GM19372 (cell line): Measurements from ENCODE around the gene GRM7.

Experiments
- ATAC-seq: cut with Tn5 transposase; IDR thresholded peaks from one replicate; pipeline ENCODE4 v1.9.1; 2021; ENCODE audit warnings: mild to moderate bottlenecking, low read depth, moderate library complexity; ENCODE audit not compliant: unreplicated experiment

Gene GRM7

DNA sequence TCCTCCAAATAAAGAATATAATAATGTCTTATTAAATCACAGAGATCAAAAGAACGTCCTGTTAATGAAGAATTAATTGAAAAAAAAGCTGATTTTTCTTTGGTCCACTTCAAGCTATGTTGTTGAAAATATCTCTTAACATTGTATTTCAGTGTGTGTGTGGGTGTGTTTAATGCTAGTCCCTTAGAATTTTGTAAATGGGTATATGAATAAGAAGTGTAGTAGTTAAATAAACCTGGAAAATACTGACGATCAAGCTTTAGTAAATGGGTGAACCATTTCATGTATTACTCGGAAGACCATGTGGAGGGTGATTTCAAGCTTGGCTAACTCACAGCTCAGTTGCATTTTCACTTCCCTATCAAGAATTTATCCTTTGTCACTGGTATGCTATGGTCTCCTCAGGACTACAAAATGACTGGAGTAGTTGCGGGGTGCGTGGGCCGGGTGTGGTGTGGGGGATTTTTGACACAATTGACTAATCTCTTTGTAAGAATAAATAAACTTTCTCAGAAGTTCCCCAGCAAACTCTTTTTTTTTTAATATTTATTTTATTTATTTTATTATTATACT, 586.4 kb downstream of the GRM7 start:
- peak; percentile 99 for ATAC-seq

DNA sequence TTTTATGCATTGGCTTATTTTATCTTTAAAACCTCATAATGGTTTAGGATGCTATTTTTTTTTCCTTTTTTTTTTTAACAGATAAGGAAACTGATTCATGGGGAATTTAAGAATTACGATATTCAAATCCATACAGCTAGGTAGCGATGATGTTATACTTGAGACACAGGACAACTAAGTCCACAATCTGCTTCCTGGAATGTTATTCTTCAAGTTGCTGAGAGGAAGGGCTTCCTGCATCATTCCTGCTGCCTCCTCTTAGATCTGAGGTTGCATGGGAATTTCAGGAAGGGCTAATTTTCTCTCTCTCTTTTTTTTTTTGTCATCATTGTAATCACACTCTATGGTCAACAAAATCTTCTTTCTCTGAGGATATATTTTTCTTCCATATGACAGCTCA, 595.5 kb downstream of the GRM7 start:
- no peak for ATAC-seq

DNA sequence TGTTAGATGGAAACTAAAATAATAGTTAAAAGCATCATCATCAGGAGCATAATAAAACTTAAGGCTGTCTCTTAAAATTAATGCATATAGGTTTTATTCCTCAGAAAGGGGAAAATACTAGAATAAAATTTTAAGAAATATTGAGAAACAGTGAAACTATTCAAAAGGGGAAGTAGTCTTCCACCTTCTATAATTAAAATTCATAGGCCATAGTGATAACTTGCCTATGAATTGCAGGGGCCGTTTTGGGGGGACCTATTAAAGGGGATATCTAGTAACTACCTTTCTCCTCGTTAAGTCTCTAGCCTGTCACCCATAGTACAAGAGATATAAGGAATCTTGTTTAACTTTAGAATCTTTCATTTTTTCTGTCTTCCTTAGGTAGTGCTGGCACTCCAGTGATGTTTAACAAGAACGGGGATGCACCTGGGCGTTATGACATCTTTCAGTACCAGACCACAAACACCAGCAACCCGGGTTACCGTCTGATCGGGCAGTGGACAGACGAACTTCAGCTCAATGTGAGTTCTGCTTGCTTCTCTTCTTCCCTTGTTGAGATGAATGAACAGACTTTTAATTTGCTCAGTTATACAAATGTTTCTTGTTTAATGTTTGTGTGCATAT, 600.4 kb downstream of the GRM7 start:
- ATAC-seq = peak; percentile 99

DNA sequence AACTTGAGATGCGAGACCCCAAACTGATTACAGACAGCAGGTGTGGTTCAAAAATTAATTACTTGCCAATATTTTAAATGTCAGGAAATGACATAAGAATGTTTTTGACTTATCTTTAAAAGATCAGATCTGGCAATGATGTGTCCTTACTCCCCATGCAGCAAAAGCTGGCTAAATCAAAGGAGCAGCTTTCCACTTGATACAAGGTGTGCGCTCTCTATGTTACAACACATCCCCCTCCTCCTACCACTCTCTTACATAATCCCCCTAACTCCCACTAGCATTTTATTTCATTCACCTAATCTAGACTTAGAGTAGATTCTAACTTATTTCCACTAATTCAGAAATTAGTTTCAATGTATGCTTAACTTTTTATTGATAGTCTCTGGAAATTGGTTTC, 609.0 kb downstream of the GRM7 start:
- ATAC-seq = no peak

DNA sequence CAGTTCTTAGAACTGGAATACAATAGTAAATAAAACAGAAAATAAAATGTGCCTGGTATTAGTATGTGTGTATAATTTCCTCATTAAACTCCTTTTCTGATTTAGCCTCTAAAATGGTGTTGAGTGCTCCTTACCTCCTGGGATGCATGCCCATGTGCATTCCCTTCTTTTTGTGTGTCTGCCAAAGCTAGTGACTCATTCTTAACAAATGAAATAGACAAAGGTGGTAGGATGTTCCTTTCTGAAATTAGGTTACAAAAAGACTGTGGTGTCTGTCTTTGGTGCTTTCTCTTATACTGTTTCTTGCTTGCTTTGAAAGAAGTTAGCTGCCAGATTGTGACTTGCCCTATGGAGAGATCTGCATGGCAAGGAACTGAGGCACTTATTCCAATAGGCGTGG, 623.7 kb downstream of the GRM7 start:
- no peak for ATAC-seq

DNA sequence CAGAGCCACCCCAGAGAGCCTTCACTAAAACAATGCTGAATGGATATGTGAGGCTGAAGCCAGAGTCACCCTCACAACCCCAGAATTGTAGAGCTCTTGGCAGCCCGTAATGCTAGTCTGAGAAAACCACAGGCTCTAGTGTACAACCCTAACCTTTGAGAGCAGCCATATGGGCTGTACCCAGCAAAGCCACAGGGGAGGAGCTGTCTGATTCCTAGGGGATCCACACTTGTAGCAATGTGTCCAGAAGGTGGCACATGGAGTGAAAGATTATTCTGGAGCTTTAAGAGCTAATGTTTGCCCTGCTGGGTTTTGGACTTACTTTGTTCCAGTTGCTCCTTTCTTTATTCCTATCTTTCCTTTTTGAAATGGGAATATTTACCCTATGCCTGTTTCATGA, 626.8 kb downstream of the GRM7 start:
- no peak for ATAC-seq

DNA sequence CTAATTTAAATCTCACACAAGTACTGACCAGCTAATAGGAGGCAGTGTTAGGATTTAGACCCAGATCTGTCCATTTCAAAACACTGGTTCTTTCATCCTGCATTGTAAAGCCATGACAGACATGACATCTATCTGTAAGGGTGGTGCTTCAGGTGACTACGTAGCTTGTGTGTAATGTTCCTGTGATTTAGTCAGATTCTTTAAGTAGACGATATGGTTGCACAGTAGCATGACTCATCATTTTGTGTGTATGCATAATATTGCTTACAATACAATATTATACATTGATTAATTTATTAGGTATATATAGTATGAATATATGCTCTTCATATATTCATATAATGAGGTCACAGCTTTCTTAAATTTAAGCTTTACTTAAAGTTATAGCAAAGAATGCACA, 628.5 kb downstream of the GRM7 start:
- no peak for ATAC-seq

DNA sequence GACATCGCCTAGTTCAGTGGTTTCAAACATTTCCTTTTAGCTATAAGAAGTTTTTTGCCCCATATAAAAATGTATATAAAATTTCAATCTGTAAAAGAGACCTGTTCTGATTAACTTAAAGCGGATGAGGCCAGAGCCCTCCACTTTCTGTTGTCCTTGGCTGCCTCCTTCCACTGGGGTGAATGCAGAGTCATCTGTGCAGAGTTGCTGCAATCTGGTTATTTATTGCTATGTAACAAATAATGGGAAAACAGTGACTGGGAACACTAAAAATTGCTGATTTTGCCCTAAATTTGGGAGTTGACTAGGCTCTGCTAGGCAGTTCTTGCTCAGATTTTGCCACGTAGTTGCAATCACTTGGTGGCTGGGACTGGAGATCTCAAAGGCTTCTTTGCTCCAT, 637.8 kb downstream of the GRM7 start:
- ATAC-seq = no peak

DNA sequence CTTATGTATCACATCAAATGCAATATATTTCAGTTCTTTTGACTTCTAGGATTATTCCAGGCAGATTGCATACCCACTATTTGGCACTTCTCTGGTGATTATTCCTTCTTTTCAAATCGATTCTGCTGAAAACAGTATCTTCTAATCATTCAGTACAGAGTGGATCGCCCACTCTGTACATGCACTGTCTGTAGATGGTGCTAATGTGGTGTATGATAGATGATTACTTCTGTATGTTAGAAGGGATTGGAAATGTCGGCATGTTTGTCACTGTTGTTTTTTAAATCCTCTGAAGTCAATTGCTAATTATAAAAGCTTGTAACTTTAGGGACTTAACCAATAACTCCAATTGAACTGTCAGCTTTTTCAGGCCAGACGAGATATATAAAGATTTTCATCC, 642.5 kb downstream of the GRM7 start:
- no peak for ATAC-seq

DNA sequence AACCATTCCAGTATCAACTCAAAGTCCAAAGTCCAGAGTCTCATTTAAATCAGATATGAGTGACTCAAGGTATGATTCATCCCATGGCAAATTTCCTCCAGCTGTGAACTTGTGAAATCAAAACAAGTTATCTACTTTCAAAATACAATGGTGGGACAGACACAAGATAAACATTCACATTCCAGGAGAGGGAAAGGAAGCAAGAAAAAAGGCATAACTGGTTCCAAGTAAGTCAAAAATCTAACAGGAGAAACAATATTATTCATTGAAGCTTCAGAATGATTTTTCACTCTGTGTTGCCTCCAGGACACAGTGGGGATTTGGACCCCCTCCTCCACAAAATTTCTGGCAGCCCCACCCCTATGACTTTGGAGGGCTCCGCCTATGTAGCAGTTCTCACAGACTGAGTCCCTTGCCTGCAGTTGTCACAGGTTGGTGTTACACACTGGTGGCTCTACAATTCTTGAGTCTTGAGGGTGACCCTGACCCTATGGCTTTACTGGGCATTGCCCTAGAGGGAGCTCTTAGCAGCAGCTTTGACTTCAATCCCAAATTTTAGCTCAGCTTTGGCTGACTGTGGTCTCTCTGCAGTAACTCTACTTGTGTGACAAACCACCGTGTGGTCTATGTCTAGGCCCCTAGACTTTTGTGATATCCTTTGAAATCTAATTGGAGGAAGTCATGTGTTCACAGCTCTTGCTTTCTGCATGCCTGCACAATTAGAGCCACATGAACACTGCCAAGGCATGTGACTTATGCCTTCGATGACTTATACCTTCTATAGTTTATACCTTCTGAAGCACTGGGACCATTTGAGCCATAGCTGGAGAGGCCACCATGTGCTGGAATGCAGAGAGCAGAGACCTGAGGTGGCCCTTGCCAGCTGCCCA, 644.2 kb downstream of the GRM7 start:
- ATAC-seq = no peak

DNA sequence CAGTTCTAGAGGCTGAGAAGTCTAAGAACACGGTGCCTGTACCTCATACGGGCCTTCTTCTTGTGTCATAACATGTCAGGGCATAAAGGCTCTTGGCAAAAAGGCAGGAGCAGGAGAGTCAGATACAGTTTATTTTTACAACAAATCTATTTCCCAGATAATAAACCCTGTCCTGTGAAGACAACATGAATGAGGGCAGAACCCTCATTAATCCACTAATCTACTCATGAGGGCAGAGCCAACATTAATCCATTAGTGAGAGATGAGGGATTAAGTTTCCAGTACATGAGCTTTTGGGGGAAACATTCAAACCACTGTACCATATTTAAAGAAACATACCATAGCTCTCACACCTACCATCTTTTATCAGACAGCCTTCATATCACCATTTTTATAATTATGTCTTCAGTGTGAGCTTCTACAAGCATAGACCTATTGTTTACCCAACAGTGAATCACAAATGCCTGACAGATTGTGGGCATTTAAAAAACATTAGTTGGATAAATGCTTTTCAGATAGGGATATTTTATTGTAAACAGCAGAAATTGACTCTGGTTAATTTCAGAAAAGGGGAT, 645.8 kb downstream of the GRM7 start:
- ATAC-seq = no peak

DNA sequence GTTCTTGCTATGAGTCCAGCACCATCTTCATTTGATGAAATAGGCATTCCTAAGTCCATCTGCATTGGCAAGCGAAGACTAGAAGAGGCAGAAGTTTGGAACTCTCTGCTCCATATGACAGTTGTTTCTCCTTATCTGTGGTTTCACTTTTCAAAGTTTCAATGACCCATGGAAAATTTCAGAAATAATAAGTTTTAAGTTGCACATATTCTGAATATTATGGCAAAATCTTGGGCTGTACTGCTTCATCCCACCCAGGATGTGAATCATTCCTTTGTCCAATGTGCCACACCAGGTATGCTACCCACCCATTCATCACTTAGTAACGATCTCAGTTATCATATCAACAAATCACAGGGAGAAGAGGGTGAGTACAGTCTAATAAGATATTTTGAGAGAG, 647.9 kb downstream of the GRM7 start:
- ATAC-seq = no peak

DNA sequence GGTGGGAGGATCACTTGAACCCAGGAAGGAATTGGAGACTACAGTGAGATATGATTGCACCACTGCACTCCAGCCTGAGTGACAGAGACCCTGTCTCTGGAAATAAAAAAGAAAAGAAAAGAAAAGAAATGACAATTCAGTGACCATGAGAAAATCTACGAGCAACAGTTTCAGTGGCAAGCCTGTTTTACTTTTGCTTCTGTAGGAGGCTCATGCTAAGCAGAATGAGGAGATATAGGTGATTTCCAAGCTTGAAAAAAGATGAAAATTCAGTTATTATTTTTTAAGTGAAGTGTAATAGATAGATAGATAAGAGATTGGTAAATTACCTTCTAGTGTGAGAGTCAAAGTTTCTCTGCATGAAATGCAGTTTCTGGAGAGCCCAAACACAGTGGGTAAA, 651.1 kb downstream of the GRM7 start:
- peak; percentile 55 for ATAC-seq

DNA sequence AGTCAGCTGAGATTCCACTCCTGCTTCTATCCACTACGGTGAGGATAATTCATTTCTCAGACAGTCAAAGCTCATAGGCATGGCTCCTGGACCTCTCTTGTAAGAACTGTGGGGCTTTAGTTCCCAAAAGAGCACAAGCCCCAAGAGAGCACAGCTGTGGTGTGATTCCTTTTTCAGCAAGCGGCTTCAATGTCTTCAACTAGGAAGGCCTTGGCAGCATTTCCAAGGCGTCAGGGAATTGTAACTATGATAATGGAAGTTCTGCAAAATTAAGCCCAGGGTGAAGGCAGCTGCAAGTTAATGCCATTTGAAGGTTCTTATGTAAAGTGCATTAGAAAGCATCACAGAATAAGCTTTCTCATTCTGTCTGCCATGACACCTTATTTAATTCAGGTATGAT, 657.1 kb downstream of the GRM7 start:
- ATAC-seq = no peak

DNA sequence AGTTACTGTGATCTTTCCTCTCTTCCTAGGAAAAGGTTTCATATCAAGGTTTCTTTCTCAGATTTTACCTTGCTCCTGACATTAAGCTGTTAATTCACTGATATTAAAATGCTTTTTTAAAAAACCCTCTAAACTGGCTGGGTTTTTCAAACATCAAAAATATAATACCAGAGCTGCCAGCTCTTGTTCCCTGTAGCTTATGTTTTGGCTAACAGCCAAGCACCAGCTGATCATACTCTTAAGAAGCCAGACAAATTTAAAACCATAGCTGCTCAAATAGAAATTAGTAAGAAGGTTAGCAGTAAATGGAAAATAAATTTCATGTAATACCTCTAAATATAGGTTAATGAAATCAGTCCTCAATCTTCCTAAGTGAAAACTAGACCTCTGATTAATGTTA, 657.5 kb downstream of the GRM7 start:
- no peak for ATAC-seq

DNA sequence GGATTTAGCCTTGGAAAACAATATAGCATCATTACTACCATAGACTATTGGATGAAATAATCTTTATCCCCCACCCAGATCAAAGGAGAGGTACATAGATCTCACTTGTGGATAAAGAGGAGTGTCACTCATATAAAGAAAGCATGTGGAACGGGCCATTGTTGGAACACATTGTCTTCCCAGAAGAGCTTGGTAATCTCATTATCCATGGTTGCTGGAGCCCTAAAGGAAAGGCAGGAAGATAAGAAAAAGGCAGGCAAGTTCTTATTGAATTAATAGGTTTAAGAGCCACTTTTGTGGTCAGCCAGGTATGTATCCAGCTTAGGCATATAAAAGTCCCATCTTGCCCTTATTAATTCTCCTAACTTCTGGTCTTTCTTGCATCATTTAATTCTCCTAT, 659.1 kb downstream of the GRM7 start:
- ATAC-seq = no peak

DNA sequence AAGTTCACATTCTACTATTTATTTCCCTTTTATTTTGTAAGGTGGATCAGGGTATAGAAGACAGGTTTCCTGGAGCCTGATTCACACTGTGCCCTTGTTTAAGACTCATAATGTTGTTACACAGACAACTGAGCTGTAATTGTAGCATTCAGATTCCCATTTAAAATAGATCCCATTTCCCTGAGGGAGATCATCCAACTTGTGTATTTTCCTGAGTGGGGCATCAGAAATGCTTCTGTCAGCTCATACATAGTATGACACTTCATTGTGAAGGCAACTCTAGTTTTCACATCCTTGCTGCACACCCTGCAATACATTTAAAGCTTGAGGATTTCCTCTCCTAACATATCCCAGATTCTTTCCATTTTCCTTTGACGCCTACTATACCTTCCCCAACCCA, 659.7 kb downstream of the GRM7 start:
- ATAC-seq = no peak

DNA sequence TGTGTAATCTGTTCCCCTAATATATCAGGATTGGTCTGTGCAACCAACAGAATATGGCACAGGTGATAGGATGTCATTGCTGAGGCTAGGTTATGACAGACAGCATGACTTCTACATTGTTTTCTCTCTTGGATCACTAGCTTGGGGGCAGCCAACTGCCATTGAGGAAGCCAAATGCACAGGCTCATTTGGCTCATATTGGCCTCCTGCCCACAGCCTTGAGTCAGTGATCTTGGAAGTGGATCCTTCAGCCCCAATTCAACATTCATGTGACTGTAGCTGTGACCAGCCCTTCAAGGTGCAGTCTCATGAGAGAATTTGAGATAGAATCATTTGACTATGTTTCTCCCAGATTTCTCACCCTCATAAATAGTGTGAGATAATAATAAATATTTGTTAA, 675.6 kb downstream of the GRM7 start:
- no peak for ATAC-seq

DNA sequence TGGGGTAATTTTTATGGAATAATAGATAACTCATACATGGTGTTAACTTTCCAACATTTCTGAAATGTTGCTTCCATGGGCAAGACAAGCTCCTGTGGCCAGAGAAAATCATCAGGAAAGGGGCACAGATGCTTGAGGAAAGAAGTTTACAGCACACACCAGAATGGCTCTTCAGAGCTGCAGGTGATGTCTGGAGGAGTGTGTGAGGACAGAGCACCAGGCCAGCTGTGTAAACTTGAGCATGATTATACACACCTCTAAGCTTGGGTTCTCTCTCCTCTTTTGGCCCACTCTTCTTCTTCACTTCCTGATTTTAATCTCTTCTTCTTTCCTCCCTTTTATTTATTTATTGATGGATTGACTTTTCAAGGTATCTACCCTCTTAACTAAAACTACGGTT, 676.0 kb downstream of the GRM7 start:
- ATAC-seq = no peak

DNA sequence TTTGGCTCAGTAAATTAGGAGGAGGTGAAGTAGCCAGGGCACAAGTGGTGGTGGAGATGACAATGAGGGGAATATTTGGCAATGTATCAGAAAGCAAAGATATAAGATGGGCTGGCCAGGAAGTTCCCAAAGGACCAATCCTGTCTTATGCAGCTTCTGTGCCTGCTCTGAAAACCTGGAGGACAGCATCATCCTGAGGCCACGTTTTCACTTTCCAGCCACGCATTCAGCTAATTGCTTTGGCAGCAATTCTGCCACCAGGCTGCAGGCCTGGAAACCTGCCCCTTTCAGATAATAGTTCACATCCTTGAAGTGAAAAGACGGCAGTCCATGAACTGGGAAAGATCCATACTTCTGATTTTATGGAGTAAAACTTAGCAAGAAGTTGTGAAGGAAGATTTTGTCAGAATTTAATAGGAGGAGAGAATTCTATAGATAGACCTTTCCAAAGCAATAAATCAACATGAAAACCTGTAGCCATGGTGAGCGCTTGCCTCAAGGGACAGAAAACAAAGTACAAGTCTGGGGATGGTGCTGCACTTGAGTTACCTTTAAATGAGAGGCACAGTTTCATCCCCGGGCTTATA, 682.5 kb downstream of the GRM7 start:
- no peak for ATAC-seq

DNA sequence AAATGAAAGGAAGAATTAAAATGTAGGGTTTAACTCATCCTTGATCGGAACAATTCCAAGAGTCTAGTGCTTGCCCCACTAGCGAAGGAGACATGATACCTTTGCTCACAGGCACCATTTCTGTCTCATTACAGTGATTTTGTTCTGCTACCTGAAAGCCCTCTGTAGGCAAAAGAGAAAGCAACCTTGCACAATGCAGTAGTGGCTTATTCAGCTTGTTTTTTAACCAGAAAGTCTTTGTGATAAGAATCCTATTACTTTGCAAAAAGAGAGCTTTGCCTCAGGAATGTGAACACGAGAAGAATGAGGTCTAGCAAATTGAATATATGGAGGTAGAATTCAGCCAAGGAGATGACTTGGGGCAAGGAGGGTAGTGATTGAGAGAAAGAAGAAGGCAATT, 684.4 kb downstream of the GRM7 start:
- ATAC-seq = no peak
